Type B pancreatic cell (in vitro differentiated cells): ENCODE data around the gene OR1M1. TPM values are rescaled to one million over a fixed set of nuclear protein-coding genes. Genes with fewer than 3 reads are reported as not detected.

Experiments used
- DNase-seq: peaks from one replicate; pipeline ENCODE4 v3.0.0; 2021; ENCODE audit warnings: mixed read lengths; ENCODE audit not compliant: unreplicated experiment; ENCODE audit errors: extremely low spot score
- H3K27ac Mint-ChIP-seq: 2 replicates; pipeline ENCODE4 v1.8.0; 2021; ENCODE audit warnings: mild to moderate bottlenecking, mixed read lengths
- H3K27me3 Mint-ChIP-seq: 2 replicates; pipeline ENCODE4 v1.8.0; 2021; ENCODE audit warnings: mixed read lengths
- H3K36me3 Mint-ChIP-seq: 2 replicates; pipeline ENCODE4 v1.8.0; 2021; ENCODE audit warnings: mixed read lengths
- H3K4me1 Mint-ChIP-seq: one replicate; pipeline ENCODE4 v1.8.0; 2021; ENCODE audit warnings: mixed read lengths; ENCODE audit not compliant: unreplicated experiment
- H3K4me3 Mint-ChIP-seq: 2 replicates; pipeline ENCODE4 v1.8.0; 2021; ENCODE audit warnings: mild to moderate bottlenecking, mixed read lengths
- H3K9me3 Mint-ChIP-seq: 2 replicates; pipeline ENCODE4 v1.8.0; 2021; ENCODE audit warnings: mixed read lengths
- total RNA-seq: library from RNA; stranded (reverse); gene quantifications from 2 replicates; pipeline ENCODE4 v1.2.1, GENCODE V29; 2021; ENCODE audit warnings: low replicate concordance
- TF ChIP-seq, protein P1 (sequence below): fragments of 200-600 bp; sonication (generic); conservative IDR thresholded peaks from 2 replicates; pipeline ENCODE4 v1.5.0; 2021; ENCODE audit warnings: antibody characterized with exemption, mild to moderate bottlenecking

Gene OR1M1
- total RNA-seq, 1 donor from 2014 or later, result not detected

DNA sequence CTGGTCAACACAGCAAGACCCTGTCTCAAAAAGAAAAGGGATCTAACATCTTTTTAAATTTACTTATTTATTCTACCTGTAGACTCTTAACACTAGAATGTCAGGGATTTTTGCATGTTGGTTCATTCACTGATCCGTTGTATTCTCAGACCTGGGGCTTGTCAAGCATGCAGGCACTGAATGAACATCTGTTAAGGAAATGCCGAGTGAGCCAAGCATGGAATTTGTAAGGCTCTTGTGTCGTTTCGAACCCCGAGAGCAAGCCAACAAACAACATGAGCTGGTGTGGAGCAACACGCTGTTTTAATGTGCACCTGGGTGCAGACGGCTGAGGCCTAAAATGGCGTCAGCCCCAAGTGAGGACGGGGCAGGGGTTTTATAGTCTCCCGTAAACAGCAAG is 10.0 kb upstream of the OR1M1 start:
- DNase-seq, result no peak

DNA sequence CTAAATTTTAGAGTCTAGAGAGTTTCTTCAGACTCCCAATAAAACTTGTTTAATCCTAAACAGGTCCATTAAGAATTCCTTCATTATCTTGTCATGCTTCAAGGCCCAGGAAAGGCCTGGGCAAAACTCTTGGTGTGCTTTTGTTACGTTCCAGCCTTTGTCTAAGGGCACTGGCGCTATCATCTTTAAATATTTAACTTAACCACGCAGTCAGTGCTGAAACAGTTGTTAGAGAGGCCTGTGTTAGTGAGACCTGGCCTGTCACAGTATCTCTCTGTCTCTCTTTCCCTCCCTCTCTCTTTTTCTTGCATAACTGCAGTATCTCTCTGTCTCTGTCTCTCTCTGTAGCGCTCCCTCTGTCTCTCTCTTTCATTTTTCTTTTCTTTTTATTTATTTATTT is 8.2 kb upstream of the OR1M1 start:
- DNase-seq, result no peak
- no peaks in the 10 kb centered on the region for H3K27me3 Mint-ChIP-seq
- H3K36me3 Mint-ChIP-seq, result no peaks in the 10 kb centered on the region
- peak overlapping the region; percentile 62 for H3K27ac Mint-ChIP-seq
- no peaks in the 10 kb centered on the region for H3K9me3 Mint-ChIP-seq
- H3K4me1 Mint-ChIP-seq, result peaks cover 28% of the 10 kb centered on the region
- no peak overlapping the region for H3K4me3 Mint-ChIP-seq
- TF ChIP-seq, protein P1, sequence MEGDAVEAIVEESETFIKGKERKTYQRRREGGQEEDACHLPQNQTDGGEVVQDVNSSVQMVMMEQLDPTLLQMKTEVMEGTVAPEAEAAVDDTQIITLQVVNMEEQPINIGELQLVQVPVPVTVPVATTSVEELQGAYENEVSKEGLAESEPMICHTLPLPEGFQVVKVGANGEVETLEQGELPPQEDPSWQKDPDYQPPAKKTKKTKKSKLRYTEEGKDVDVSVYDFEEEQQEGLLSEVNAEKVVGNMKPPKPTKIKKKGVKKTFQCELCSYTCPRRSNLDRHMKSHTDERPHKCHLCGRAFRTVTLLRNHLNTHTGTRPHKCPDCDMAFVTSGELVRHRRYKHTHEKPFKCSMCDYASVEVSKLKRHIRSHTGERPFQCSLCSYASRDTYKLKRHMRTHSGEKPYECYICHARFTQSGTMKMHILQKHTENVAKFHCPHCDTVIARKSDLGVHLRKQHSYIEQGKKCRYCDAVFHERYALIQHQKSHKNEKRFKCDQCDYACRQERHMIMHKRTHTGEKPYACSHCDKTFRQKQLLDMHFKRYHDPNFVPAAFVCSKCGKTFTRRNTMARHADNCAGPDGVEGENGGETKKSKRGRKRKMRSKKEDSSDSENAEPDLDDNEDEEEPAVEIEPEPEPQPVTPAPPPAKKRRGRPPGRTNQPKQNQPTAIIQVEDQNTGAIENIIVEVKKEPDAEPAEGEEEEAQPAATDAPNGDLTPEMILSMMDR, result no peak

More for the DNA sequence above, 10.0 kb upstream of the OR1M1 start:
- H3K27ac Mint-ChIP-seq, result no peak overlapping the region
- TF ChIP-seq, protein P1, result no peak
- H3K4me1 Mint-ChIP-seq, result peaks cover 28% of the 10 kb centered on the region
- no peak overlapping the region for H3K4me3 Mint-ChIP-seq
- no peaks in the 10 kb centered on the region for H3K27me3 Mint-ChIP-seq
- no peaks in the 10 kb centered on the region for H3K36me3 Mint-ChIP-seq
- no peaks in the 10 kb centered on the region for H3K9me3 Mint-ChIP-seq

DNA sequence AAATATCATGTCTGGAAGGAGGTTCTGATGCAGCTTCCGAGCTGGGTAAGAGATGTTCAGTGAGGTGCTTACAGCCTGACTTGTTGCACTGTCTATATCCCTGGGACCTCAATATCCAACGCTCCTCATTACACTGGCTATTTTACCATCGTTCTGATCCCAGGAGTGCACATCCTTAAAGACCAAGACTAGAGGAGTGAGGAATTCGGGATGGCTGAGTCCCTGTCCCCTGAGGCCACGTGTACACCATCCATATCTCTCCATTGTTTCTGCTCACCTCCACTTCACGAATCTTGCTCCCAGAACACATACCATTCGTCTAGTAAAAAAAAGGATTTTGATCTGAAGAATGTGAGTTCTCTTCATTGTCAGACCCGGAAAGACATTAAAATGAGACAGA is 20.5 kb downstream of the OR1M1 start, which contains the start of gene OR7G2:
TSS of gene OR7G2 (minus strand) at position 101 of the 400 bp plus-strand sequence. CDS start 4,232 bp downstream, outside the sequence.
- TF ChIP-seq, protein P1, result no peak
- H3K36me3 Mint-ChIP-seq, result no peaks in the 10 kb centered on the region
- no peak within 1 kb of the TSS for H3K4me3 Mint-ChIP-seq
- peaks cover 11% of the 10 kb centered on the region for H3K9me3 Mint-ChIP-seq
- no peaks in the 10 kb centered on the region for H3K4me1 Mint-ChIP-seq
- H3K27ac Mint-ChIP-seq, result no peak within 1 kb of the TSS
- H3K27me3 Mint-ChIP-seq, result peaks cover 3% of the 10 kb centered on the region
- DNase-seq, result no peak

DNA sequence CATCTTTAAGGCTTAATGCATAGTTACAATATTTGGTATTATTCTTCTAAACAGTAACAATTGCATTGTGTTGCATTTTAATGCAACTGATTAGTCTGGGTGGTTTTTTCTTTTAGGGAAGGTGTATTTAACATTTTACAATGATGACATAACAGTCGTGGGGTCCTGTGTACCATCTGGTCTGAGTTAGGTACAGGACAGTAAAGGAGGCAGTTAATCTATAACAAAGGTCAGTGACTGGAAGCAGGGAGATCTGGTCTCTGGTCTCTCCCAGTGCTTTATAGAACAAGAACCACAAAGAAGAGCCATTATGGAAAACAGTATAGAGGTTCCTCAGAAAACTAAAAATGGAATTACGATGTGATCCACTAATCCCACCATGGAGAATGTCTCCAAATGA is 23.1 kb downstream of the OR1M1 start:
- TF ChIP-seq, protein P1, result no peak
- Mint-ChIP-seq H3K9me3 (peaks cover 5% of the 10 kb centered on the region), H3K4me1 (no peaks in the 10 kb centered on the region), H3K36me3 (no peaks in the 10 kb centered on the region), H3K27ac (no peak overlapping the region), H3K27me3 (peaks cover 3% of the 10 kb centered on the region), H3K4me3 (no peak overlapping the region)
- no peak for DNase-seq

DNA sequence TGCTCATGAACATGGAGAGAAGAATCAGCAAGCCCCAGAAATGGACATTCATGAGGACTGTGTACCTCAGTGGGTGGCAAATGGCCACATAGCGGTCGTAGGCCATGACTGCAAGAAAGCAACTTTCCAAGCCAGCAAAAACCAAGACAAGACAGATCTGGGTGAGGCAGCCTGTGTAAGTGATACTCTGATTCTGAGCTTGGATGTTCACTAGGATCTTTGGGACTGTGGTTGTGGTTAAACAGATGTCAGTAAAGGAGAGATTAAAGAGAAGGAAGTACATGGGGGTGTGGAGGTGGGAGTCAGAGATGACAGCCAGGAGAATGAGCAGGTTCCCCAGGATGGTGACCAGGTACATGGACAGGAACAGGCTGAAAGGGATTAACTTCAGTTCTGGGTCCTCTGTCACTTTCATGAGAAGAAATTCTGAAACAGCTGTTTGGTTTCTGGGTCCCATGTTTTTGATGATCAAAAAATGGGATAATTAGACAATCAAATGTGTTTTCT is 28.5 kb downstream of the OR1M1 start, which contains the start of gene OR7G1:
TSS of gene OR7G1 (minus strand) at position 457 of the 507 bp plus-strand sequence. CDS start at position 457, 0 bp downstream.
- H3K4me3 Mint-ChIP-seq, result no peak within 1 kb of the TSS
- no peak for DNase-seq
- TF ChIP-seq, protein P1, result no peak
- no peaks in the 10 kb centered on the region for H3K9me3 Mint-ChIP-seq
- H3K27me3 Mint-ChIP-seq, result peaks cover 3% of the 10 kb centered on the region
- H3K4me1 Mint-ChIP-seq, result no peaks in the 10 kb centered on the region
- H3K36me3 Mint-ChIP-seq, result no peaks in the 10 kb centered on the region
- H3K27ac Mint-ChIP-seq, result no peak within 1 kb of the TSS
